Mesenchymal stem cell (in vitro differentiated cells and primary cell): ENCODE results near the gene METTL17.
A peak's percentile ranks its signal among the peaks of the same experiment; 100 is the strongest.
"Not testable (repeated sequence)": the region's sequence is repeated elsewhere in the genome, so short reads cannot be mapped to it uniquely, and the experiment has no call there.

Experiments used
- DNase-seq: peaks from one replicate; pipeline ENCODE4 v3.0.0-alpha.2; 2013
- H2AFZ ChIP-seq: one replicate; pipeline ENCODE4 v1.6.1; 2013; ENCODE audit warnings: low read depth, mild to moderate bottlenecking, control low read depth, inconsistent platforms, low read length, moderate library complexity
- H2AK5ac ChIP-seq: 2 replicates; pipeline ENCODE4 v1.6.1; 2013; ENCODE audit warnings: low read length, moderate library complexity, mild to moderate bottlenecking, inconsistent platforms; ENCODE audit not compliant: severe bottlenecking
- H2BK120ac ChIP-seq: one replicate; pipeline ENCODE4 v1.6.1; 2013; ENCODE audit warnings: low read depth, mild to moderate bottlenecking, inconsistent platforms, low read length, moderate library complexity
- H2BK12ac ChIP-seq, 2 experiments: one replicate each; pipeline ENCODE4 v1.6.1; 2013; ENCODE audit warnings: inconsistent platforms in 2 of 2, low read length in 2 of 2, mild to moderate bottlenecking in 2 of 2, moderate library complexity in 2 of 2, control low read depth in 1 of 2
- H2BK15ac ChIP-seq: one replicate; pipeline ENCODE4 v1.6.1; 2013; ENCODE audit warnings: mild to moderate bottlenecking, low read depth, inconsistent platforms; ENCODE audit not compliant: poor library complexity, severe bottlenecking
- H2BK5ac ChIP-seq: 2 replicates; pipeline ENCODE4 v1.6.1; 2013; ENCODE audit warnings: low read depth, mild to moderate bottlenecking, low read length, control low read depth, inconsistent platforms; ENCODE audit not compliant: poor library complexity, severe bottlenecking
- H3K14ac ChIP-seq, 2 experiments: one replicate each; pipeline ENCODE4 v1.6.1; 2013; ENCODE audit warnings: inconsistent platforms in 2 of 2, low read length in 2 of 2, control low read depth in 1 of 2, mild to moderate bottlenecking in 1 of 2, moderate library complexity in 1 of 2
- H3K18ac ChIP-seq, 2 experiments: one replicate each; pipeline ENCODE4 v1.6.1; 2013; ENCODE audit warnings: inconsistent platforms in 2 of 2, low read length in 2 of 2, control low read depth in 1 of 2, low read depth in 1 of 2, mild to moderate bottlenecking in 1 of 2
- H3K23ac ChIP-seq, 2 experiments: one replicate each; pipeline ENCODE4 v1.6.1; 2013; ENCODE audit warnings: inconsistent platforms in 2 of 2, low read length in 2 of 2, mild to moderate bottlenecking in 2 of 2, moderate library complexity in 2 of 2, control low read depth in 1 of 2
- H3K27ac ChIP-seq: 2 replicates; pipeline ENCODE4 v1.5.1; 2013; ENCODE audit warnings: mild to moderate bottlenecking, moderate library complexity, low read length, control low read depth, inconsistent platforms; ENCODE audit not compliant: poor library complexity, severe bottlenecking
- H3K27me3 ChIP-seq, 2 experiments: 2 replicates each; pipeline versions ENCODE4 v1.6.1 to v1.7.0; 2013; ENCODE audit warnings: low read length in 2 of 2, mild to moderate bottlenecking in 2 of 2, moderate library complexity in 2 of 2, control low read depth in 1 of 2, inconsistent platforms in 1 of 2; ENCODE audit not compliant: control insufficient read depth in 1 of 2, insufficient read depth in 1 of 2
- H3K36me3 ChIP-seq, 2 experiments: 2 replicates each; pipeline versions ENCODE4 v1.6.1 to v1.7.0; 2013; ENCODE audit warnings: low read length in 2 of 2, control low read depth in 1 of 2, inconsistent platforms in 1 of 2, low read depth in 1 of 2, mild to moderate bottlenecking in 1 of 2; ENCODE audit not compliant: insufficient read depth in 2 of 2, control insufficient read depth in 1 of 2
- H3K4ac ChIP-seq, 2 experiments: one replicate each; pipeline ENCODE4 v1.6.1; 2013; ENCODE audit warnings: inconsistent platforms in 2 of 2, low read length in 2 of 2, mild to moderate bottlenecking in 2 of 2, moderate library complexity in 2 of 2, control low read depth in 1 of 2, low read depth in 1 of 2
- H3K4me1 ChIP-seq: 2 replicates; pipeline ENCODE4 v1.6.1; 2013; ENCODE audit warnings: low read depth, low read length, control low read depth; ENCODE audit not compliant: control insufficient read depth, insufficient read depth
- H3K4me2 ChIP-seq: 2 replicates; pipeline ENCODE4 v1.6.1; 2013; ENCODE audit warnings: low read length, mild to moderate bottlenecking, inconsistent platforms; ENCODE audit not compliant: poor library complexity, severe bottlenecking
- H3K4me3 ChIP-seq, 2 experiments: 2 replicates each; pipeline versions ENCODE4 v1.5.1 to v1.7.0; 2013; ENCODE audit warnings: low read length in 2 of 2, mild to moderate bottlenecking in 2 of 2, control low read depth in 1 of 2, low read depth in 1 of 2; ENCODE audit not compliant: insufficient read depth in 1 of 2
- H3K79me1 ChIP-seq: replicated peaks from 2 replicates; pipeline ENCODE4 v1.6.1; 2013; ENCODE audit warnings: mild to moderate bottlenecking, control low read depth, low read length, inconsistent platforms; ENCODE audit not compliant: poor library complexity, severe bottlenecking
- H3K9ac ChIP-seq: 2 replicates; pipeline ENCODE4 v1.7.0; 2013; ENCODE audit warnings: mild to moderate bottlenecking, low read length, moderate library complexity
- H3K9me3 ChIP-seq: 2 replicates; pipeline ENCODE4 v1.7.0; 2013; ENCODE audit warnings: mild to moderate bottlenecking, low read length; ENCODE audit not compliant: control insufficient read depth
- H4K8ac ChIP-seq: one replicate; pipeline ENCODE4 v1.6.1; 2013; ENCODE audit warnings: inconsistent platforms, mild to moderate bottlenecking, low read length, moderate library complexity
- H4K91ac ChIP-seq: one replicate; pipeline ENCODE4 v1.6.1; 2013; ENCODE audit warnings: mild to moderate bottlenecking, low read length, inconsistent platforms
- WGBS: methylation state at CpG from one replicate; pipeline ENCODE4 v1.1.7; 2013; ENCODE audit warnings: mixed read lengths; 5-methylcytosine and 5-hydroxymethylcytosine counted together

METTL17 gene

GRCh38 chr14:21003788-21004346, 14.1 kb downstream of the METTL17 start:
- no peak overlapping the region for H3K14ac ChIP-seq

GRCh38 chr14:21009721-21010120, 19.9 kb downstream of the METTL17 start:
- not testable (repeated sequence) for H3K23ac ChIP-seq, H3K36me3 ChIP-seq, H3K4ac ChIP-seq, H3K9ac ChIP-seq, H3K18ac ChIP-seq, H3K79me1 ChIP-seq, H2BK15ac ChIP-seq, DNase-seq, H4K8ac ChIP-seq, H2BK120ac ChIP-seq, H3K4me3 ChIP-seq, H3K9me3 ChIP-seq, H3K14ac ChIP-seq, H4K91ac ChIP-seq, H3K27ac ChIP-seq, H2AK5ac ChIP-seq, H3K4me2 ChIP-seq, H2BK12ac ChIP-seq, H3K4me1 ChIP-seq, H2BK5ac ChIP-seq, H2AFZ ChIP-seq
- 50% methylated on average over 1 of the region's 3 CpGs for WGBS
- H3K27me3 ChIP-seq, result peaks cover 20 to 35% of the 10 kb centered on the region in 2 experiments

More at GRCh38 chr14:21003788-21004346, 14.1 kb downstream of the METTL17 start:
- Histone ChIP-seq H2AK5ac (no peak overlapping the region), H3K27me3 (no peaks in the 10 kb centered on the region), H3K18ac (no peak overlapping the region), H2BK5ac (no peak overlapping the region), H3K9me3 (no peaks in the 10 kb centered on the region), H3K23ac (no peak overlapping the region), H3K27ac (no peak overlapping the region), H2BK120ac (no peak overlapping the region), H3K4me3 (no peak overlapping the region), H3K36me3 (no peaks in the 10 kb centered on the region), H2BK12ac (no peak overlapping the region), H3K4ac (no peak overlapping the region), H3K4me1 (peaks cover 6% of the 10 kb centered on the region), H3K79me1 (no peaks in the 10 kb centered on the region), H4K8ac (no peak overlapping the region), H3K9ac (no peak overlapping the region), H3K4me2 (no peak overlapping the region), H4K91ac (no peak overlapping the region), H2AFZ (no peak overlapping the region), H2BK15ac (no peak overlapping the region)
- DNase-seq, result no peak
- WGBS, result 93% methylated on average over 13 of the region's 14 CpGs

GRCh38 chr14:21011136-21011535, 21.4 kb downstream of the METTL17 start:
- Histone ChIP-seq H3K4me1 (peaks cover 2% of the 10 kb centered on the region), H3K4ac (no peak overlapping the region), H3K9ac (no peak overlapping the region), H3K14ac (no peak overlapping the region), H2BK120ac (no peak overlapping the region), H3K18ac (no peak overlapping the region), H3K4me3 (no peak overlapping the region), H2BK15ac (no peak overlapping the region), H3K23ac (no peak overlapping the region), H3K9me3 (no peaks in the 10 kb centered on the region), H2AFZ (no peak overlapping the region), H3K27ac (no peak overlapping the region), H3K79me1 (no peaks in the 10 kb centered on the region), H4K91ac (no peak overlapping the region), H3K4me2 (no peak overlapping the region), H4K8ac (no peak overlapping the region), H2AK5ac (no peak overlapping the region), H3K36me3 (no peaks in the 10 kb centered on the region), H2BK12ac (no peak overlapping the region), H3K27me3 (peaks cover 20 to 35% of the 10 kb centered on the region in 2 experiments), H2BK5ac (no peak overlapping the region)
- DNase-seq, result no peak
- WGBS, result 48% methylated on average over 1 of the region's 1 CpG

GRCh38 chr14:21014761-21015190, 25.0 kb downstream of the METTL17 start:
- no peak overlapping the region for H2BK15ac ChIP-seq
- 5% methylated on average over 4 of the region's 4 CpGs for WGBS
- H3K36me3 ChIP-seq, result no peaks in the 10 kb centered on the region
- H2AK5ac ChIP-seq, result no peak overlapping the region
- H4K8ac ChIP-seq, result no peak overlapping the region
- no peak overlapping the region for H3K18ac ChIP-seq
- DNase-seq, result peak; percentile 85
- peaks cover 24 to 51% of the 10 kb centered on the region in 2 experiments for H3K27me3 ChIP-seq
- no peak overlapping the region for H2BK120ac ChIP-seq
- H3K23ac ChIP-seq, result no peak overlapping the region
- peaks cover 3% of the 10 kb centered on the region for H3K4me1 ChIP-seq
- no peak overlapping the region for H3K27ac ChIP-seq
- H2BK12ac ChIP-seq, result no peak overlapping the region
- H3K4me2 ChIP-seq, result no peak overlapping the region
- no peak overlapping the region for H3K9ac ChIP-seq
- no peak overlapping the region for H2AFZ ChIP-seq
- H2BK5ac ChIP-seq, result no peak overlapping the region
- no peak overlapping the region for H3K4me3 ChIP-seq
- H4K91ac ChIP-seq, result no peak overlapping the region
- no peaks in the 10 kb centered on the region for H3K79me1 ChIP-seq
- no peak overlapping the region for H3K14ac ChIP-seq
- no peak overlapping the region for H3K4ac ChIP-seq
- no peaks in the 10 kb centered on the region for H3K9me3 ChIP-seq
